Loucy (cell line): Measurements from ENCODE around the gene ZDHHC14.

Source experiments
- EZH2phosphoT487 ChIP-seq: fragments of 200-600 bp; IDR thresholded peaks from 2 replicates; pipeline ENCODE4 v1.6.1; 2018; ENCODE audit warnings: antibody characterized with exemption, mild to moderate bottlenecking, moderate library complexity, borderline replicate concordance
- TF ChIP-seq, protein P1 (sequence below): fragments of 200-600 bp; sonication (generic); conservative IDR thresholded peaks from 2 replicates; pipeline ENCODE4 v1.5.1; 2014; ENCODE audit warnings: mild to moderate bottlenecking, antibody characterized with exemption, low read length

- TF ChIP-seq, protein P1, sequence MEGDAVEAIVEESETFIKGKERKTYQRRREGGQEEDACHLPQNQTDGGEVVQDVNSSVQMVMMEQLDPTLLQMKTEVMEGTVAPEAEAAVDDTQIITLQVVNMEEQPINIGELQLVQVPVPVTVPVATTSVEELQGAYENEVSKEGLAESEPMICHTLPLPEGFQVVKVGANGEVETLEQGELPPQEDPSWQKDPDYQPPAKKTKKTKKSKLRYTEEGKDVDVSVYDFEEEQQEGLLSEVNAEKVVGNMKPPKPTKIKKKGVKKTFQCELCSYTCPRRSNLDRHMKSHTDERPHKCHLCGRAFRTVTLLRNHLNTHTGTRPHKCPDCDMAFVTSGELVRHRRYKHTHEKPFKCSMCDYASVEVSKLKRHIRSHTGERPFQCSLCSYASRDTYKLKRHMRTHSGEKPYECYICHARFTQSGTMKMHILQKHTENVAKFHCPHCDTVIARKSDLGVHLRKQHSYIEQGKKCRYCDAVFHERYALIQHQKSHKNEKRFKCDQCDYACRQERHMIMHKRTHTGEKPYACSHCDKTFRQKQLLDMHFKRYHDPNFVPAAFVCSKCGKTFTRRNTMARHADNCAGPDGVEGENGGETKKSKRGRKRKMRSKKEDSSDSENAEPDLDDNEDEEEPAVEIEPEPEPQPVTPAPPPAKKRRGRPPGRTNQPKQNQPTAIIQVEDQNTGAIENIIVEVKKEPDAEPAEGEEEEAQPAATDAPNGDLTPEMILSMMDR = no peak
- TF ChIP-seq EZH2phosphoT487 = no peak
Observed at GRCh38 chr6:157669747-157670216, 288.8 kb downstream of the ZDHHC14 start.
